Uterus (tissue), 2 donors: ENCODE data around the gene TRIP11.

Experiments
- CTCF ChIP-seq, 4 experiments: fragments of 200-600 bp in 2 of 4; fragments of 450-650 bp in 2 of 4; sonication (generic) in 2 of 4; IDR thresholded peaks; one replicate each; pipeline ENCODE4 v1.5.1; 2016 to 2019; ENCODE audit warnings: antibody characterized with exemption in 4 of 4, mild to moderate bottlenecking in 2 of 4, moderate library complexity in 1 of 4
- POLR2A ChIP-seq, 2 donors: fragments of 450-650 bp; IDR thresholded peaks; one replicate each; pipeline ENCODE4 v1.6.1; 2016; ENCODE audit warnings: antibody characterized with exemption in 2 of 2, mild to moderate bottlenecking in 1 of 2, moderate library complexity in 1 of 2

GRCh38 chr14:91961297-91962220, 78.3 kb downstream of the TRIP11 start:
- TF ChIP-seq CTCF (IDR thresholded peaks at IDR 0.05) (no peak), POLR2A (IDR thresholded peaks at IDR 0.05) (no peak)
